ENCODE data around the gene ARHGAP22. TPM values are rescaled to one million over a fixed set of nuclear protein-coding genes. Genes with fewer than 3 reads are reported as not detected.

Gene ARHGAP22
- total and polyA plus RNA-seq, 2 of the 4 experiments (the other 2 are of a cell fraction), result 28.3 to 30.2 TPM

- CTCF ChIA-PET, result no interaction called here
- Histone ChIP-seq H3K56ac (ENCODE audit: extremely low read depth, insufficient read depth, low read length) (no peak overlapping the region), H2AK5ac (ENCODE audit: low read depth, low read length) (no peak overlapping the region), H3K9me1 (ENCODE audit: insufficient read depth, low read length) (peaks cover 10% of the 10 kb centered on the region; the same call in 1 of the 2 replicates), H3K9me3 (ENCODE audit: control insufficient read depth, insufficient read depth, low read length) (no peaks in the 10 kb centered on the region), H2AFZ (replicated peaks; ENCODE audit: low read length, poor library complexity) (no peak overlapping the region), H4K20me1 (ENCODE audit: insufficient read depth, low read length) (peaks cover 33% of the 10 kb centered on the region), H4K5ac (ENCODE audit: low read depth, low read length) (no peak overlapping the region), H2BK15ac (ENCODE audit: low read depth, low read length) (no peak overlapping the region), H3K14ac (replicated peaks; ENCODE audit: low read depth, low read length) (no peak overlapping the region), H3K4me1 (ENCODE audit: control insufficient read depth, insufficient read depth, low read length) (peaks cover 13% of the 10 kb centered on the region), H2BK20ac (ENCODE audit: low read depth, low read length) (no peak overlapping the region), H3K36me3 (ENCODE audit: control insufficient read depth, insufficient read depth, low read length) (no peaks in the 10 kb centered on the region), H3K4me3 (ENCODE audit: insufficient read depth, low read depth, low read length) (no peak overlapping the region), H2AK9ac (replicated peaks; ENCODE audit: low read depth, low read length, poor library complexity) (no peak overlapping the region), H3K9ac (ENCODE audit: low read depth, low read length) (no peak overlapping the region), H3K18ac (ENCODE audit: low read depth, low read length) (no peak overlapping the region), H3K27ac (ENCODE audit: insufficient read depth, low read length) (no peak overlapping the region), H4K8ac (ENCODE audit: low read depth in 2 of 2, low read length in 2 of 2) (no peak overlapping the region), H3K23ac (ENCODE audit: low read depth, low read length) (no peak overlapping the region), H2BK5ac (ENCODE audit: low read depth, low read length, poor library complexity, severe bottlenecking) (no peak overlapping the region), H3K27me3 (ENCODE audit: control insufficient read depth, insufficient read depth, low read length) (no peaks in the 10 kb centered on the region), H3K79me1 (ENCODE audit: low read depth in 1 of 2, low read length in 2 of 2) (peaks cover 7 to 82% of the 10 kb centered on the region in 2 experiments; a peak in 2 of 4 replicates), H3K4ac (ENCODE audit: low read depth, low read length) (no peak overlapping the region), H3K4me2 (ENCODE audit: low read depth, low read length) (no peak overlapping the region), H4K91ac (ENCODE audit: insufficient read depth, low read depth, low read length) (no peak overlapping the region), H2BK120ac (ENCODE audit: low read depth, low read length) (no peak overlapping the region)
- POLR2A ChIA-PET (ENCODE audit: unreplicated experiment), result no interaction called here
- intact Hi-C loops (cut with micrococcal nuclease) (no loop called here), in situ Hi-C loops (cut with MboI; ENCODE audit: low sequenced_read_pairs) (no loop called here), dilution Hi-C loops (cut with HindIII; ENCODE audit: low sequenced_read_pairs, unreplicated experiment) (no loop called here)
- DNase-seq (no peak), ATAC-seq (ENCODE audit: low read depth) (no peak)
- WGBS, 2 experiments (ENCODE audit: extremely low coverage in 2 of 2, insufficient read length in 1 of 2), result 86% methylated on average over 7 of the region's 23 CpGs; no CpG with 5 or more reads in 1 of the 2 experiments
- no TSS peak for BruUV-seq (replicated peaks)
- TF ChIP-seq POLR2A (IDR thresholded peaks at IDR 0.05; ENCODE audit: low read depth, low read length) (no peak), MXI1 (IDR thresholded peaks at IDR 0.05; ENCODE audit: borderline replicate concordance, low read depth, low read length) (no peak), FOS (IDR thresholded peaks at IDR 0.05; ENCODE audit: low read depth, low read length) (no peak), MAFK (IDR thresholded peaks at IDR 0.05; ENCODE audit: low read depth, low read length) (no peak), BHLHE40 (IDR thresholded peaks at IDR 0.05; ENCODE audit: low read depth, low read length) (no peak), RFX5 (IDR thresholded peaks at IDR 0.05; ENCODE audit: low read depth, low read length) (no peak), CTCF (conservative IDR thresholded peaks at IDR 0.05; ENCODE audit: low read depth, low read length) (no peak), CEBPB (IDR thresholded peaks at IDR 0.05; ENCODE audit: low read depth, low read length) (no peak), RCOR1 (IDR thresholded peaks at IDR 0.05; ENCODE audit: insufficient replicate concordance, low read length) (no peak), RAD21 (IDR thresholded peaks at IDR 0.05; ENCODE audit: low read length) (no peak), ELK1 (IDR thresholded peaks at IDR 0.05; ENCODE audit: borderline replicate concordance, low read depth, low read length) (no peak), SMC3 (IDR thresholded peaks at IDR 0.05; ENCODE audit: low read depth, low read length) (no peak), NFE2L2 (IDR thresholded peaks at IDR 0.05; ENCODE audit: low read depth, low read length) (no peak), USF2 (IDR thresholded peaks at IDR 0.05; ENCODE audit: low read depth, low read length) (no peak), CHD1 (IDR thresholded peaks at IDR 0.05; ENCODE audit: low read depth, low read length) (no peak)
Measured at GRCh38 chr10:48459270-48460150, 145.4 kb downstream of the ARHGAP22 start.

All from IMR-90 (cell line).